Ovary (tissue), 9 donors: Measurements from ENCODE around the gene DRC1. TPM values are rescaled to one million over a fixed set of nuclear protein-coding genes. Genes with fewer than 3 reads are reported as not detected.

Experiments
- DNase-seq, 5 donors: peaks; one replicate each; pipeline ENCODE4 v3.0.0-alpha.2; 2019 to 2020
- H3K27ac ChIP-seq, 2 donors: fragments of 200-600 bp; one replicate each; pipeline versions ENCODE4 v1.5.1 to v1.8.0; 2019 to 2022
- H3K27me3 ChIP-seq: fragments of 200-600 bp; one replicate; pipeline ENCODE4 v1.8.0; 2022
- H3K36me3 ChIP-seq: fragments of 200-600 bp; sonication (generic); one replicate; pipeline ENCODE4 v1.5.1; 2019
- H3K4me1 ChIP-seq: one replicate; pipeline ENCODE4 v1.8.1; 2013; ENCODE audit warnings: mild to moderate bottlenecking, moderate library complexity; ENCODE audit not compliant: insufficient read depth
- H3K4me3 ChIP-seq: fragments of 200-600 bp; sonication (generic); one replicate; pipeline ENCODE4 v1.5.1; 2017
- H3K9me3 ChIP-seq, 2 donors: fragments of 200-600 bp in 1 of 2; sonication (generic) in 1 of 2; one replicate each; pipeline versions ENCODE4 v1.5.1 to v1.8.1; 2013 to 2019; ENCODE audit warnings: mild to moderate bottlenecking in 1 of 2, moderate library complexity in 1 of 2
- EP300 ChIP-seq: sonication (generic); formaldehyde crosslinking; IDR thresholded peaks from one replicate; pipeline ENCODE4 v1.6.1; 2017; ENCODE audit warnings: antibody characterized with exemption
- POLR2A ChIP-seq: fragments of 450-650 bp; IDR thresholded peaks from one replicate; pipeline ENCODE4 v1.6.1; 2017; ENCODE audit warnings: antibody characterized with exemption, mild to moderate bottlenecking, moderate library complexity
- whole genome bisulfite sequencing, 3 donors: extraction: QIAGEN DNeasy Blood & Tissue Kit in 1 of 3; methylation state at CpG; one replicate each; pipeline versions ENCODE4 v1.1.5 to v1.1.7; 2013 to 2017; 5-methylcytosine and 5-hydroxymethylcytosine counted together
- intact Hi-C, 4 donors: fragments of 100-400 bp; cut with DNase I; formaldehyde crosslinking; loops; one replicate each; pipeline versions ENCODE4 v1.11.0 to v1.15.1; 2022 to 2023
- polyA plus RNA-seq, 2 donors: library from polyadenylated mRNA; stranded (reverse); fragments of 200-250 nt in 1 of 2; fragments of 350-450 nt in 1 of 2; fragmentation: Illumina TruSeq in 1 of 2; extraction: RNeasy Lipid Tissue Mini Kit (QIAGEN cat#74804) in 1 of 2; gene quantifications; one replicate each; pipeline ENCODE4 v1.2.3, GENCODE V29; 2013 to 2014
- total RNA-seq, 7 donors: library from RNA; depleted of rRNA in 2 of 7; stranded (reverse); fragments of >200 nt in 2 of 7; fragmentation: NEBNext Ultra II Directional in 3 of 7; extraction: Animal tissue kit (Norgen Biotek cat#: 25700) in 3 of 7; gene quantifications; one replicate each; pipeline versions ENCODE4 v1.1.0 to v1.2.4, GENCODE V29; 2016 to 2023
- TF ChIP-seq, protein P1 (sequence below), 3 donors: fragments of 450-650 bp in 2 of 3; fragments of 200-600 bp in 1 of 3; IDR thresholded peaks; one replicate each; pipeline versions ENCODE4 v1.5.1 to v1.8.0; 2016 to 2022; ENCODE audit warnings: antibody characterized with exemption in 3 of 3, mild to moderate bottlenecking in 1 of 3
- donor health status: DM: no; HTN: no; CAD: no; lungs with moderate emphysema.
- donor health status: DM: no; HTN: no; CAD: no.
- donor health status: Bipolar disorder and iron deficiency.
- donor health status: DM: yes; HTN: yes; CAD: no.
- donor health status: DM: no; HTN: no; CAD: no.
- donor health status: DM: yes; HTN: yes; CAD: no.

DRC1 gene
- total and polyA plus RNA-seq, 9 donors: 0.05 to 11.8 (median 1.2) TPM; not detected in 3

DNA sequence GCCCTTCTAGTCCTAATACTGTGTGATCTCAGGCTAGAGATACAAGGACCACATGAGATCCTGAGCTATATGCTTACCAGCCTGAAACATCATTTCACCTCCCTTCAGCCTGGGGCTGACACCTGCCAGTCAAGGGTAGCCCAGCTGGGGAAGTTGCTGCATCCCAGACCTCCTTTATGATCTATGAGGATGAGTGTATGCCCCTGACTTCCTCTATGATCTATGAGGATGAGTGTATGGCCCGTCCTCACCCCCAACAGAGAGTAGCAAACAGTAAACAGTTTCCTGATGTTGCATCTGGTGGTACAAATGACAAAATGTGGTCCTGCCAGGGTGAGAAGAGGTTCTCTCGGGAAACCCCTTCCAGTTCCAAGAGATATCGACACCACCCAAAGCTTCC, 85.1 kb downstream of the DRC1 start:
- TF ChIP-seq, protein P1, sequence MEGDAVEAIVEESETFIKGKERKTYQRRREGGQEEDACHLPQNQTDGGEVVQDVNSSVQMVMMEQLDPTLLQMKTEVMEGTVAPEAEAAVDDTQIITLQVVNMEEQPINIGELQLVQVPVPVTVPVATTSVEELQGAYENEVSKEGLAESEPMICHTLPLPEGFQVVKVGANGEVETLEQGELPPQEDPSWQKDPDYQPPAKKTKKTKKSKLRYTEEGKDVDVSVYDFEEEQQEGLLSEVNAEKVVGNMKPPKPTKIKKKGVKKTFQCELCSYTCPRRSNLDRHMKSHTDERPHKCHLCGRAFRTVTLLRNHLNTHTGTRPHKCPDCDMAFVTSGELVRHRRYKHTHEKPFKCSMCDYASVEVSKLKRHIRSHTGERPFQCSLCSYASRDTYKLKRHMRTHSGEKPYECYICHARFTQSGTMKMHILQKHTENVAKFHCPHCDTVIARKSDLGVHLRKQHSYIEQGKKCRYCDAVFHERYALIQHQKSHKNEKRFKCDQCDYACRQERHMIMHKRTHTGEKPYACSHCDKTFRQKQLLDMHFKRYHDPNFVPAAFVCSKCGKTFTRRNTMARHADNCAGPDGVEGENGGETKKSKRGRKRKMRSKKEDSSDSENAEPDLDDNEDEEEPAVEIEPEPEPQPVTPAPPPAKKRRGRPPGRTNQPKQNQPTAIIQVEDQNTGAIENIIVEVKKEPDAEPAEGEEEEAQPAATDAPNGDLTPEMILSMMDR (IDR thresholded peaks at IDR 0.05): no peak
- TF ChIP-seq POLR2A (no peak), EP300 (no peak)
- intact Hi-C loops: no loop called here
- 91 to 94% (median 93%) methylated on average over 3 of the region's 3 CpGs for WGBS, 3 donors
- no peak for DNase-seq
- H3K4me3 ChIP-seq: no peak overlapping the region
- H3K4me1 ChIP-seq: peaks cover 17% of the 10 kb centered on the region
- H3K27me3 ChIP-seq: no peaks in the 10 kb centered on the region
- no peak overlapping the region for H3K27ac ChIP-seq
- H3K36me3 ChIP-seq: no peaks in the 10 kb centered on the region
- no peaks in the 10 kb centered on the region for H3K9me3 ChIP-seq

DNA sequence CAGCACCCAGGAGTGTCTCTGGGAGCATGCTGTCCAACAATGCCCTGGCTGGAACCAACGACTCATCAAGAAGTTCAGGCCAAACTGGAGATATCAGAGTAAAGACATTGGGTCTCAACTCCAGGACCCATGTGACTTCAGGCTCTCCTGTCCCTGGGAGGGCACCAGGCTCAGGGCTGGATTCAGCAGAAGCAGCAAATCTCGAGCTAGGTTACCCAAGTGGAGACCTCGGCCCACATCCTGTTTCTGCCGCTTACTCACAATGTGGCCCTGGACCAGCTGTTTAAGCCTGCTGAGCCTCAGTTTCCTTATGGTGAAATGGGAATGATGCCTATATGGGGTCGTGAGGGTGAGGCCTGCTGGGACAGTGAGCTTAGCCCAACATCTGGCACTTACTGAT, 85.5 kb downstream of the DRC1 start:
- intact Hi-C loops: no loop called here
- 83 to 89% (median 84%) methylated on average over 5 of the region's 5 CpGs for WGBS, 3 donors

DNA sequence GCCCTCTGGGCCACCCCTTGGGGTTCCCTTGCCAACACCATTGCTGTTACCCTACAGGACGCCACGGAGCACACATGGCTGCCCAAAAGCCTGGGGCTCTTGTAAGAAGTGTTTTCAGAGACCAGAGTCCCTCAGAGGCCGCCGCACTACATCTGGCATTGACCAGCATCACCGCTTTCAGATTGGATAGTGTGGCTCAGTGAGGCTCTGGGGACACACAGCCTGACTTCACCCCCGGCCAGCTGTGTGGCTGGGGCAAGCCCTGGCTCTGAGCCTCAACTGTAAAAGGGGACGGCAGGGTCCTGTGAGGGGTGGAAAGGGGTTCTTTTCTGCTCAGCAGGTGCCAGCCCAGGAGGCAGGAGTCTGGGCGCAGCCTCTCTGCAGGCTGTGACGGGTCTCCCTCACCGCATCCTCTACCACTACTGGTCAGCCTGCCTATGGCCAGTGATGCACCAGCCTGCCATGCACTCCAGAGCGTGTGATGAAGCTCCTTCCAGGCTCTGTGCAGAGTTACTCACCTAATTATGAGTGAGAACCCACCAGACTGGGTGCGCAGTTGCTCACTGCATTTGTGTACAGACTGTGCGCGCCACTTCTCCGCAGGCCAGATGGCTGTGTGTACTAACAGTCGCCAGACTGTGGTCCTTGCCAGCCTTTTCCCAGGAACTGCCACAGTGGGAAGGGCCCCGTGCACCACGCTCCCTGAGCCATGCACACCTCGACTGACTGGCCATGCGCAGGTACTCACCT, 86.9 kb downstream of the DRC1 start:
- intact Hi-C loops: no loop called here
- H3K9me3 ChIP-seq: no peaks in the 10 kb centered on the region
- TF ChIP-seq POLR2A: no peak
- no peak for TF ChIP-seq EP300
- TF ChIP-seq, protein P1 (IDR thresholded peaks at IDR 0.05): no peak
- H3K36me3 ChIP-seq: no peaks in the 10 kb centered on the region
- WGBS, 3 donors: 89 to 93% (median 90%) methylated on average over 20 of the region's 20 CpGs
- no peak for DNase-seq
- no peak overlapping the region for H3K4me3 ChIP-seq
- no peak overlapping the region for H3K27ac ChIP-seq
- H3K4me1 ChIP-seq: peaks cover 10% of the 10 kb centered on the region
- no peaks in the 10 kb centered on the region for H3K27me3 ChIP-seq

More for the DNA sequence above, 85.5 kb downstream of the DRC1 start:
- Histone ChIP-seq H3K27ac (no peak overlapping the region), H3K27me3 (no peaks in the 10 kb centered on the region), H3K9me3 (no peaks in the 10 kb centered on the region), H3K4me3 (no peak overlapping the region), H3K36me3 (no peaks in the 10 kb centered on the region), H3K4me1 (peaks cover 17% of the 10 kb centered on the region)
- DNase-seq: no peak
- TF ChIP-seq EP300: no peak
- no peak for TF ChIP-seq POLR2A
- TF ChIP-seq, protein P1 (IDR thresholded peaks at IDR 0.05): no peak

DNA sequence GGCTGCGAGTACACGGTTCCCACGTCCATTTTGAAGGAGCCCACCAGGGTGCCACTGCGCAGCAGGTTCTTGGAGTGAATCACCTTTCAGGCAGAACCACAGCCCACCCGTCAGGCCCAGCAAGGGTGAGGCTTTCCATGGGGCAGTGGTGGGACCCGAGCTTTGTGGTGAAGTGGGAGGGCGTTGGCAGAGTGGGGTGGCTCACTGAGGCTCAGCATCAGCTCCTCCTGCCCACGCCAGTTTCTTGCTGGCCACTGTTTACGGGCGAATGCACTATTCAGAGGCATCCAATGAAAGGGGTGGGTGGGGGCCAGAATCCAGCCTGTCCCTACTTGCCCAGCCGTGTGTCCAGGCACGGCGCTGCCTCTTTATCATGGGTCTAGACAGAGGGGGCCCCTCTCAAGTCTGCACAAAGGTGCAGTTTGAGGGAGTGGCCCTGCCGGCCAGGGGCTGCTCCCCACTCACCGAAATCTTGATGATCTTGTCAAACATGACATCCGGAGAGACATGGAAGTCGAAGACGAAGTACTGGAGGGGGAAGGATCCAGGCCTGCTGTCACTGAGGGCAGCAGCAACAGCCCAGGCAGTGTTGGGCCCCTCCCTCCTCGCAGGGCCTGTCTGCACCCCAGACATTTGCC, 87.6 kb downstream of the DRC1 start:
- 87 to 91% (median 88%) methylated on average over 19 of the region's 19 CpGs for WGBS, 3 donors
- Histone ChIP-seq H3K36me3 (no peaks in the 10 kb centered on the region), H3K4me1 (peaks cover 6% of the 10 kb centered on the region), H3K4me3 (no peak overlapping the region), H3K27ac (no peak overlapping the region), H3K9me3 (no peaks in the 10 kb centered on the region), H3K27me3 (no peaks in the 10 kb centered on the region)
- TF ChIP-seq POLR2A (no peak), EP300 (no peak)
- TF ChIP-seq, protein P1 (IDR thresholded peaks at IDR 0.05): no peak
- DNase-seq: no peak
- intact Hi-C loops: no loop called here
